Measurements from ENCODE around the gene CUBN. TPM values are rescaled to one million over a fixed set of nuclear protein-coding genes. Genes with fewer than 3 reads are reported as not detected.
"Not testable (repeated sequence)": the region's sequence is repeated elsewhere in the genome, so short reads cannot be mapped to it uniquely, and the experiment has no call there.

CUBN gene
- polyA plus RNA-seq, 4 donors = 0.18 to 161 TPM; not detected in 2

GRCh38 chr10:17023386-17024298 lies 106.0 kb downstream of the CUBN start:
- peak overlapping the region; percentile 26 to 94 (median 62) for H3K27ac ChIP-seq (ENCODE audit: low read depth in 1 of 3, low read length in 2 of 3)
- DNase-seq (peak; percentile 36 to 64), FAIRE-seq (no peak)
- no peak overlapping the region for H3K4me3 ChIP-seq (ENCODE audit: low read depth in 1 of 3, low read length in 3 of 3)
- peaks cover 0 to 14% (median 0%) of the 10 kb centered on the region in 3 donors for H3K36me3 ChIP-seq (ENCODE audit: control insufficient read depth in 3 of 3, insufficient read depth in 2 of 3, low read depth in 1 of 3, low read length in 3 of 3)
- H3K4me1 ChIP-seq (ENCODE audit: control insufficient read depth in 3 of 3, insufficient read depth in 2 of 3, low read depth in 1 of 3, low read length in 2 of 3) = peaks cover 0 to 4% (median 0%) of the 10 kb centered on the region in 3 donors
- no peaks in the 10 kb centered on the region for H3K27me3 ChIP-seq (ENCODE audit: control insufficient read depth in 3 of 3, insufficient read depth in 3 of 3, low read length in 3 of 3)
- peaks cover 0 to 3% of the 10 kb centered on the region in 2 donors for H3K9me3 ChIP-seq (ENCODE audit: control insufficient read depth in 2 of 2, insufficient read depth in 1 of 2, low read depth in 1 of 2, low read length in 1 of 2)
- 37 to 67% (median 51%) methylated on average over 13 of the region's 13 CpGs for WGBS, 3 donors

- FAIRE-seq (no peak), DNase-seq (no peak)
- H3K4me3 ChIP-seq (ENCODE audit: low read depth in 1 of 3, low read length in 3 of 3) = no peak overlapping the region
- peaks cover 0 to 18% (median 0%) of the 10 kb centered on the region in 3 donors for H3K36me3 ChIP-seq (ENCODE audit: control insufficient read depth in 3 of 3, insufficient read depth in 2 of 3, low read depth in 1 of 3, low read length in 3 of 3)
- peak overlapping the region in 1 of 3 donors; percentile 60 for H3K27ac ChIP-seq (ENCODE audit: low read depth in 1 of 3, low read length in 2 of 3)
- no peaks in the 10 kb centered on the region for H3K27me3 ChIP-seq (ENCODE audit: control insufficient read depth in 3 of 3, insufficient read depth in 3 of 3, low read length in 3 of 3)
- 85 to 94% (median 92%) methylated on average over 6 of the region's 6 CpGs for WGBS, 3 donors
- peaks cover 0 to 3% of the 10 kb centered on the region in 2 donors for H3K9me3 ChIP-seq (ENCODE audit: control insufficient read depth in 2 of 2, insufficient read depth in 1 of 2, low read depth in 1 of 2, low read length in 1 of 2)
- H3K4me1 ChIP-seq (ENCODE audit: control insufficient read depth in 3 of 3, insufficient read depth in 2 of 3, low read depth in 1 of 3, low read length in 2 of 3) = peaks cover 0 to 4% (median 0%) of the 10 kb centered on the region in 3 donors
These were observed 106.7 kb downstream of the CUBN start for GRCh38 chr10:17022896-17023295.

GRCh38 chr10:17022466-17022825 lies 107.2 kb downstream of the CUBN start:
- no peak overlapping the region for H3K27ac ChIP-seq (ENCODE audit: low read depth in 1 of 3, low read length in 2 of 3)
- FAIRE-seq = no peak
- WGBS, 3 donors = 69 to 77% (median 75%) methylated on average over 6 of the region's 6 CpGs

GRCh38 chr10:17021656-17022465 lies 107.8 kb downstream of the CUBN start:
- no peaks in the 10 kb centered on the region for H3K27me3 ChIP-seq (ENCODE audit: control insufficient read depth in 3 of 3, insufficient read depth in 3 of 3, low read length in 3 of 3)
- DNase-seq (no peak), FAIRE-seq (no peak)
- WGBS, 3 donors = 78 to 83% (median 83%) methylated on average over 10 of the region's 10 CpGs
- H3K36me3 ChIP-seq (ENCODE audit: control insufficient read depth in 3 of 3, insufficient read depth in 2 of 3, low read depth in 1 of 3, low read length in 3 of 3) = peaks cover 0 to 18% (median 0%) of the 10 kb centered on the region in 3 donors
- H3K27ac ChIP-seq (ENCODE audit: low read depth in 1 of 3, low read length in 2 of 3) = no peak overlapping the region
- H3K4me3 ChIP-seq (ENCODE audit: low read depth in 1 of 3, low read length in 3 of 3) = no peak overlapping the region
- H3K9me3 ChIP-seq (ENCODE audit: control insufficient read depth in 2 of 2, insufficient read depth in 1 of 2, low read depth in 1 of 2, low read length in 1 of 2) = peaks cover 0 to 3% of the 10 kb centered on the region in 2 donors
- peaks cover 0 to 4% (median 0%) of the 10 kb centered on the region in 3 donors for H3K4me1 ChIP-seq (ENCODE audit: control insufficient read depth in 3 of 3, insufficient read depth in 2 of 3, low read depth in 1 of 3, low read length in 2 of 3)

More at GRCh38 chr10:17022466-17022825, 107.2 kb downstream of the CUBN start:
- H3K4me3 ChIP-seq (ENCODE audit: low read depth in 1 of 3, low read length in 3 of 3) = no peak overlapping the region
- no peaks in the 10 kb centered on the region for H3K27me3 ChIP-seq (ENCODE audit: control insufficient read depth in 3 of 3, insufficient read depth in 3 of 3, low read length in 3 of 3)
- H3K4me1 ChIP-seq (ENCODE audit: control insufficient read depth in 3 of 3, insufficient read depth in 2 of 3, low read depth in 1 of 3, low read length in 2 of 3) = peaks cover 0 to 4% (median 0%) of the 10 kb centered on the region in 3 donors
- no peak for DNase-seq
- H3K9me3 ChIP-seq (ENCODE audit: control insufficient read depth in 2 of 2, insufficient read depth in 1 of 2, low read depth in 1 of 2, low read length in 1 of 2) = peaks cover 0 to 3% of the 10 kb centered on the region in 2 donors
- H3K36me3 ChIP-seq (ENCODE audit: control insufficient read depth in 3 of 3, insufficient read depth in 2 of 3, low read depth in 1 of 3, low read length in 3 of 3) = peaks cover 0 to 18% (median 0%) of the 10 kb centered on the region in 3 donors

GRCh38 chr10:17019696-17020095 lies 109.9 kb downstream of the CUBN start:
- H3K36me3 ChIP-seq (ENCODE audit: control insufficient read depth in 3 of 3, insufficient read depth in 2 of 3, low read depth in 1 of 3, low read length in 3 of 3) = peaks cover 0 to 13% (median 0%) of the 10 kb centered on the region in 3 donors
- DNase-seq (no peak), FAIRE-seq (no peak)
- no peaks in the 10 kb centered on the region for H3K4me1 ChIP-seq (ENCODE audit: control insufficient read depth in 3 of 3, insufficient read depth in 2 of 3, low read depth in 1 of 3, low read length in 2 of 3)
- H3K9me3 ChIP-seq (ENCODE audit: control insufficient read depth in 2 of 2, insufficient read depth in 1 of 2, low read depth in 1 of 2, low read length in 1 of 2) = peaks cover 0 to 3% of the 10 kb centered on the region in 2 donors
- no peak overlapping the region for H3K4me3 ChIP-seq (ENCODE audit: low read depth in 1 of 3, low read length in 3 of 3)
- H3K27ac ChIP-seq (ENCODE audit: low read depth in 1 of 3, low read length in 2 of 3) = no peak overlapping the region
- no peaks in the 10 kb centered on the region for H3K27me3 ChIP-seq (ENCODE audit: control insufficient read depth in 3 of 3, insufficient read depth in 3 of 3, low read length in 3 of 3)
- WGBS, 3 donors = 80 to 93% (median 87%) methylated on average over 5 of the region's 5 CpGs

- not testable (repeated sequence) for H3K4me1 ChIP-seq (ENCODE audit: control insufficient read depth in 3 of 3, insufficient read depth in 2 of 3, low read depth in 1 of 3, low read length in 2 of 3); H3K27me3 ChIP-seq (ENCODE audit: control insufficient read depth in 3 of 3, insufficient read depth in 3 of 3, low read length in 3 of 3); H3K36me3 ChIP-seq (ENCODE audit: control insufficient read depth in 3 of 3, insufficient read depth in 2 of 3, low read depth in 1 of 3, low read length in 3 of 3); FAIRE-seq; DNase-seq; H3K9me3 ChIP-seq (ENCODE audit: control insufficient read depth in 2 of 2, insufficient read depth in 1 of 2, low read depth in 1 of 2, low read length in 1 of 2); H3K27ac ChIP-seq (ENCODE audit: low read depth in 1 of 3, low read length in 2 of 3); H3K4me3 ChIP-seq (ENCODE audit: low read depth in 1 of 3, low read length in 3 of 3)
- 18 to 45% (median 25%) methylated on average over 2 of the region's 2 CpGs for WGBS, 3 donors
These were observed 116.3 kb downstream of the CUBN start for GRCh38 chr10:17013131-17013983.

GRCh38 chr10:17012731-17013130 lies 116.9 kb downstream of the CUBN start:
- not testable (repeated sequence) for DNase-seq; H3K4me3 ChIP-seq (ENCODE audit: low read depth in 1 of 3, low read length in 3 of 3); H3K27me3 ChIP-seq (ENCODE audit: control insufficient read depth in 3 of 3, insufficient read depth in 3 of 3, low read length in 3 of 3); H3K9me3 ChIP-seq (ENCODE audit: control insufficient read depth in 2 of 2, insufficient read depth in 1 of 2, low read depth in 1 of 2, low read length in 1 of 2); H3K4me1 ChIP-seq (ENCODE audit: control insufficient read depth in 3 of 3, insufficient read depth in 2 of 3, low read depth in 1 of 3, low read length in 2 of 3); H3K36me3 ChIP-seq (ENCODE audit: control insufficient read depth in 3 of 3, insufficient read depth in 2 of 3, low read depth in 1 of 3, low read length in 3 of 3); H3K27ac ChIP-seq (ENCODE audit: low read depth in 1 of 3, low read length in 2 of 3); FAIRE-seq
